ENCODE results near the gene HS2ST1.

DNA sequence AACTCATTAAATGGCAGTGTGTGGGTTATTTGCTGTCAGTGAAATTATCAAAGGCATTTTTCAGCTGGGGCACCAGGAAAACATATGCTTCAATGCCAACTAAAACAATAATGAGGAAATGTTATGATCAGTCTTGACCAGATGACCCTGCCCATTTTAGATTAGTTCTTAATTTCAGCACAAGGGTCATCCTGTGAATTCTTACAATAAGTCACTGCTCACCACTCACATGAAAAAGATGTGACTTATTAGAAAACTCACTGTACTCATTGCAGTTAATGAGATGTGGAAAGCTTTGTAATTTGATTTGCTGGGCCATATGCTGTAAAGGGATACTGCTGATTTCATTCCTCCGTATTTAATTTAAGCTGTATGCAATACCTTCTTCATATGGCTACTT lies 235.7 kb downstream of the HS2ST1 start:
- TF ChIP-seq CTCF (IDR thresholded peaks at IDR 0.05; ENCODE audit: low read depth, low read length, missing input control) = no peak
- TF ChIP-seq TAF1 (conservative IDR thresholded peaks at IDR 0.05) = no peak
- TF ChIP-seq, protein P1, sequence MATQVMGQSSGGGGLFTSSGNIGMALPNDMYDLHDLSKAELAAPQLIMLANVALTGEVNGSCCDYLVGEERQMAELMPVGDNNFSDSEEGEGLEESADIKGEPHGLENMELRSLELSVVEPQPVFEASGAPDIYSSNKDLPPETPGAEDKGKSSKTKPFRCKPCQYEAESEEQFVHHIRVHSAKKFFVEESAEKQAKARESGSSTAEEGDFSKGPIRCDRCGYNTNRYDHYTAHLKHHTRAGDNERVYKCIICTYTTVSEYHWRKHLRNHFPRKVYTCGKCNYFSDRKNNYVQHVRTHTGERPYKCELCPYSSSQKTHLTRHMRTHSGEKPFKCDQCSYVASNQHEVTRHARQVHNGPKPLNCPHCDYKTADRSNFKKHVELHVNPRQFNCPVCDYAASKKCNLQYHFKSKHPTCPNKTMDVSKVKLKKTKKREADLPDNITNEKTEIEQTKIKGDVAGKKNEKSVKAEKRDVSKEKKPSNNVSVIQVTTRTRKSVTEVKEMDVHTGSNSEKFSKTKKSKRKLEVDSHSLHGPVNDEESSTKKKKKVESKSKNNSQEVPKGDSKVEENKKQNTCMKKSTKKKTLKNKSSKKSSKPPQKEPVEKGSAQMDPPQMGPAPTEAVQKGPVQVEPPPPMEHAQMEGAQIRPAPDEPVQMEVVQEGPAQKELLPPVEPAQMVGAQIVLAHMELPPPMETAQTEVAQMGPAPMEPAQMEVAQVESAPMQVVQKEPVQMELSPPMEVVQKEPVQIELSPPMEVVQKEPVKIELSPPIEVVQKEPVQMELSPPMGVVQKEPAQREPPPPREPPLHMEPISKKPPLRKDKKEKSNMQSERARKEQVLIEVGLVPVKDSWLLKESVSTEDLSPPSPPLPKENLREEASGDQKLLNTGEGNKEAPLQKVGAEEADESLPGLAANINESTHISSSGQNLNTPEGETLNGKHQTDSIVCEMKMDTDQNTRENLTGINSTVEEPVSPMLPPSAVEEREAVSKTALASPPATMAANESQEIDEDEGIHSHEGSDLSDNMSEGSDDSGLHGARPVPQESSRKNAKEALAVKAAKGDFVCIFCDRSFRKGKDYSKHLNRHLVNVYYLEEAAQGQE (IDR thresholded peaks at IDR 0.05) = no peak
- TF ChIP-seq RAD21 (IDR thresholded peaks at IDR 0.05) = no peak
- TF ChIP-seq FOXA1 (IDR thresholded peaks at IDR 0.05) = no peak
- no peak for TF ChIP-seq SP1 (IDR thresholded peaks at IDR 0.05)
- TF ChIP-seq, protein P2, sequence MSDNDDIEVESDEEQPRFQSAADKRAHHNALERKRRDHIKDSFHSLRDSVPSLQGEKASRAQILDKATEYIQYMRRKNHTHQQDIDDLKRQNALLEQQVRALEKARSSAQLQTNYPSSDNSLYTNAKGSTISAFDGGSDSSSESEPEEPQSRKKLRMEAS (IDR thresholded peaks at IDR 0.05) = no peak
- TF ChIP-seq NR2F2 (IDR thresholded peaks at IDR 0.05) = no peak
- no peak for TF ChIP-seq RXRA (IDR thresholded peaks at IDR 0.05)
- TF ChIP-seq ZBTB33 (IDR thresholded peaks at IDR 0.05) = no peak
- no peak for TF ChIP-seq GABPA (IDR thresholded peaks at IDR 0.05 in 1 of 2, conservative IDR thresholded peaks at IDR 0.05 in 1 of 2)

All from liver (tissue), 3 donors.